Measurements from ENCODE around the gene AK8.

AK8 gene

DNA sequence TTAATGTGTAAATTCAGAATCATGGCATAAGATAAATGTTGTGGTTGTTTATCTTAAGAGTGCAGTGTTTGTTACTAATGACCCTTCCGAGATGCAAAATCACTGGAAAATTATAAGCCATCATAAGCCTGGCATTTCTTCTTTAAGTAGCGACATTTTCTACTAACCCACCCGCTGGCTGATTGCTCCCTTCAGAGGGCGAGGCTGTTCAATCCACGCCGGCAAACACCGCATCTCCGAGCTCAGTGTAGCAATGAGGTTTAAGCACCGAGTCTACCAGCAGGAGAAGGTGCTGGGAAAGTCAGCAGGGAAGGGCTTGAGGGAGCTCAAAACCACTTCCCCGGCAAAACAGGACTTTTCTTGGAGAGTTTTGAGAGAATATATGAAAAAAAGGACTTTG is 52.7 kb downstream of the AK8 start:
- no peak for DNase-seq
- no peaks in the 10 kb centered on the region for H3K36me3 ChIP-seq
- H3K27me3 ChIP-seq = no peaks in the 10 kb centered on the region; the same call in 1 of the 2 replicates
- H3K4me3 ChIP-seq (ENCODE audit: low read depth, low read length) = no peak overlapping the region
- H3K4me1 ChIP-seq = peaks cover 3% of the 10 kb centered on the region; the same call in 1 of the 2 replicates
- no peaks in the 10 kb centered on the region for H3K9me3 ChIP-seq
- TF ChIP-seq, protein P1, sequence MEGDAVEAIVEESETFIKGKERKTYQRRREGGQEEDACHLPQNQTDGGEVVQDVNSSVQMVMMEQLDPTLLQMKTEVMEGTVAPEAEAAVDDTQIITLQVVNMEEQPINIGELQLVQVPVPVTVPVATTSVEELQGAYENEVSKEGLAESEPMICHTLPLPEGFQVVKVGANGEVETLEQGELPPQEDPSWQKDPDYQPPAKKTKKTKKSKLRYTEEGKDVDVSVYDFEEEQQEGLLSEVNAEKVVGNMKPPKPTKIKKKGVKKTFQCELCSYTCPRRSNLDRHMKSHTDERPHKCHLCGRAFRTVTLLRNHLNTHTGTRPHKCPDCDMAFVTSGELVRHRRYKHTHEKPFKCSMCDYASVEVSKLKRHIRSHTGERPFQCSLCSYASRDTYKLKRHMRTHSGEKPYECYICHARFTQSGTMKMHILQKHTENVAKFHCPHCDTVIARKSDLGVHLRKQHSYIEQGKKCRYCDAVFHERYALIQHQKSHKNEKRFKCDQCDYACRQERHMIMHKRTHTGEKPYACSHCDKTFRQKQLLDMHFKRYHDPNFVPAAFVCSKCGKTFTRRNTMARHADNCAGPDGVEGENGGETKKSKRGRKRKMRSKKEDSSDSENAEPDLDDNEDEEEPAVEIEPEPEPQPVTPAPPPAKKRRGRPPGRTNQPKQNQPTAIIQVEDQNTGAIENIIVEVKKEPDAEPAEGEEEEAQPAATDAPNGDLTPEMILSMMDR (IDR thresholded peaks at IDR 0.05; ENCODE audit: low read depth, low read length) = no peak

- H3K27me3 ChIP-seq = no peaks in the 10 kb centered on the region; the same call in 1 of the 2 replicates
- H3K4me3 ChIP-seq (ENCODE audit: low read depth, low read length) = no peak overlapping the region
- TF ChIP-seq, protein P1 (IDR thresholded peaks at IDR 0.05; ENCODE audit: low read depth, low read length) = no peak
- no peak for DNase-seq
- no peaks in the 10 kb centered on the region for H3K36me3 ChIP-seq
- peaks cover 6% of the 10 kb centered on the region; the same call in 1 of the 2 replicates for H3K4me1 ChIP-seq
- H3K9me3 ChIP-seq = no peaks in the 10 kb centered on the region
These were observed 53.1 kb downstream of the AK8 start for GRCh38 chr9:132824951-132825350.

DNA sequence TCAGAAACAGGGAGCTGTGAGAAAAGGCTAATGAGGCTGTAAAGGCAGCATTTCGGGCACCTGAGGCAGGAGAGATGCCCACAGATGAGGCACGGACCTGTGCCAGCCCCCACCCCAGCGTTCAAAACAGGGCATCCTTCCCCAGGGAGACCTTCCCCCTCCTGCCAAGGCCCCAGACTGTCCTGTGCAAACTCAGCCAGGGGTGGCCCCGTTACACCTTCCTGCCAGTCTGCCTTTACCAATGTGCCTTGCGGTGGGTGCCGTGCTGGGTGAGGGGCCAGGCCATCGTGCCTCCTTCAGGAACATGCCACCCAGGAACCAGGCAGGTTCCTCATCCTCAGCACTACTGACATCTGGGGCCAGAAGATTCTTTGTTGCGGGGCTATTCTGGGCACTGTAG is 53.9 kb downstream of the AK8 start:
- no peak for DNase-seq
- TF ChIP-seq, protein P1 (IDR thresholded peaks at IDR 0.05; ENCODE audit: low read depth, low read length) = no peak
- H3K4me1 ChIP-seq = peaks cover 6% of the 10 kb centered on the region; the same call in 1 of the 2 replicates

GRCh38 chr9:132823370-132824145 is 54.5 kb downstream of the AK8 start:
- no peak for DNase-seq
- TF ChIP-seq, protein P1 (IDR thresholded peaks at IDR 0.05; ENCODE audit: low read depth, low read length) = no peak
- Histone ChIP-seq H3K36me3 (no peaks in the 10 kb centered on the region), H3K4me1 (peaks cover 6% of the 10 kb centered on the region; the same call in 1 of the 2 replicates), H3K9me3 (no peaks in the 10 kb centered on the region), H3K4me3 (ENCODE audit: low read depth, low read length) (no peak overlapping the region), H3K27me3 (no peaks in the 10 kb centered on the region)

More for the DNA sequence above, 53.9 kb downstream of the AK8 start:
- no peaks in the 10 kb centered on the region for H3K36me3 ChIP-seq
- no peak overlapping the region for H3K4me3 ChIP-seq (ENCODE audit: low read depth, low read length)
- no peaks in the 10 kb centered on the region for H3K27me3 ChIP-seq
- H3K9me3 ChIP-seq = no peaks in the 10 kb centered on the region

GRCh38 chr9:132820169-132820944 is 57.7 kb downstream of the AK8 start:
- H3K9me3 ChIP-seq = no peaks in the 10 kb centered on the region
- no peaks in the 10 kb centered on the region for H3K27me3 ChIP-seq
- H3K4me1 ChIP-seq = peaks cover 6% of the 10 kb centered on the region; the same call in 1 of the 2 replicates
- TF ChIP-seq, protein P1 (IDR thresholded peaks at IDR 0.05; ENCODE audit: low read depth, low read length) = no peak
- H3K36me3 ChIP-seq = no peaks in the 10 kb centered on the region
- H3K4me3 ChIP-seq (ENCODE audit: low read depth, low read length) = no peak overlapping the region
- no peak for DNase-seq
